ENCODE measurements around the gene TAPT1. TPM values are rescaled to one million over a fixed set of nuclear protein-coding genes. Genes with fewer than 3 reads are reported as not detected.
A peak's percentile ranks its signal among the peaks of the same experiment; 100 is the strongest.

The TAPT1 gene
- total RNA-seq, 3 donors from 2014 or later: 39.7 to 52.5 (median 43.0) TPM

GRCh38 chr4:16129336-16129735, 96.9 kb downstream of the TAPT1 start:
- intact Hi-C loops (cut with DNase I; ENCODE audit: low total_unique reads): no loop called here
- DNase-seq (ENCODE audit: low spot score in 2 of 2): no peak

GRCh38 chr4:16126714-16127113, 99.6 kb downstream of the TAPT1 start:
- no peaks in the 10 kb centered on the region for H3K9me3 ChIP-seq
- no peaks in the 10 kb centered on the region for H3K36me3 ChIP-seq
- H3K27ac ChIP-seq: peak overlapping the region; percentile 70 to 84
- no peak for TF ChIP-seq CTCF (IDR thresholded peaks at IDR 0.05)
- TF ChIP-seq POLR2AphosphoS5 (IDR thresholded peaks at IDR 0.05): no peak
- intact Hi-C loops (cut with DNase I; ENCODE audit: low total_unique reads): no loop called here
- no peak overlapping the region for H3K4me3 ChIP-seq
- peaks cover 0 to 6% of the 10 kb centered on the region in 2 donors for H3K4me1 ChIP-seq
- DNase-seq (ENCODE audit: low spot score in 2 of 2): no peak
- no peaks in the 10 kb centered on the region for H3K27me3 ChIP-seq

More at GRCh38 chr4:16129336-16129735, 96.9 kb downstream of the TAPT1 start:
- Histone ChIP-seq H3K4me3 (no peak overlapping the region), H3K27ac (no peak overlapping the region), H3K36me3 (no peaks in the 10 kb centered on the region), H3K9me3 (no peaks in the 10 kb centered on the region), H3K4me1 (peaks cover 0 to under 1% of the 10 kb centered on the region in 2 donors), H3K27me3 (no peaks in the 10 kb centered on the region)
- TF ChIP-seq POLR2AphosphoS5 (IDR thresholded peaks at IDR 0.05): no peak
- no peak for TF ChIP-seq CTCF (IDR thresholded peaks at IDR 0.05)
- TF ChIP-seq POLR2A (IDR thresholded peaks at IDR 0.05): no peak

- no peak for TF ChIP-seq POLR2A (IDR thresholded peaks at IDR 0.05)
- DNase-seq (ENCODE audit: low spot score in 2 of 2): peak in 1 of 2 donors; percentile 64
- Histone ChIP-seq H3K4me1 (peaks cover 0 to 6% of the 10 kb centered on the region in 2 donors), H3K27me3 (no peaks in the 10 kb centered on the region), H3K36me3 (no peaks in the 10 kb centered on the region), H3K27ac (peak overlapping the region; percentile 70 to 84), H3K9me3 (no peaks in the 10 kb centered on the region), H3K4me3 (no peak overlapping the region)
- intact Hi-C loops (cut with DNase I; ENCODE audit: low total_unique reads): no loop called here
These were observed 100.5 kb downstream of the TAPT1 start for GRCh38 chr4:16125571-16126445.

GRCh38 chr4:16124232-16124631, 102.0 kb downstream of the TAPT1 start:
- Histone ChIP-seq H3K4me3 (no peak overlapping the region), H3K27ac (peak overlapping the region; percentile 87 to 88), H3K36me3 (no peaks in the 10 kb centered on the region), H3K4me1 (peaks cover 0 to 6% of the 10 kb centered on the region in 2 donors), H3K27me3 (no peaks in the 10 kb centered on the region), H3K9me3 (no peaks in the 10 kb centered on the region)
- intact Hi-C loops (cut with DNase I; ENCODE audit: low total_unique reads): no loop called here
- DNase-seq (ENCODE audit: low spot score in 2 of 2): no peak
- TF ChIP-seq CTCF (IDR thresholded peaks at IDR 0.05) (no peak), POLR2AphosphoS5 (IDR thresholded peaks at IDR 0.05) (no peak), POLR2A (IDR thresholded peaks at IDR 0.05) (no peak)

- no peaks in the 10 kb centered on the region for H3K9me3 ChIP-seq
- no peak overlapping the region for H3K4me3 ChIP-seq
- no peak for TF ChIP-seq CTCF (IDR thresholded peaks at IDR 0.05)
- peak in 1 of 3 donors; percentile 55 for TF ChIP-seq POLR2AphosphoS5 (IDR thresholded peaks at IDR 0.05)
- TF ChIP-seq POLR2A (IDR thresholded peaks at IDR 0.05): no peak
- intact Hi-C loops (cut with DNase I; ENCODE audit: low total_unique reads): no loop called here
- DNase-seq (ENCODE audit: low spot score in 2 of 2): peak in 1 of 2 donors; percentile 80
- H3K4me1 ChIP-seq: peaks cover 0 to 6% of the 10 kb centered on the region in 2 donors
- H3K36me3 ChIP-seq: no peaks in the 10 kb centered on the region
- H3K27ac ChIP-seq: peak overlapping the region; percentile 87 to 88
- H3K27me3 ChIP-seq: no peaks in the 10 kb centered on the region
These were observed 102.8 kb downstream of the TAPT1 start for GRCh38 chr4:16123356-16124084.
